ENCODE data around the gene SRRM5. TPM values are rescaled to one million over a fixed set of nuclear protein-coding genes. Genes with fewer than 3 reads are reported as not detected.

SRRM5 gene
- under 0.01 TPM in 2 replicates for total RNA-seq

- no peak for DNase-seq (ENCODE audit: low read depth)
- H3K4me3 ChIP-seq (ENCODE audit: low read depth, low read length): no peak within 1 kb of the TSS
- no peak for TF ChIP-seq CTCF (IDR thresholded peaks at IDR 0.05; ENCODE audit: insufficient read depth, low read depth, low read length)
Measured at GRCh38 chr19:43611788-43612187, at the start of gene SRRM5. TSS of gene SRRM5 (plus strand) at chr19:43612088. CDS start at chr19:43612122, 34 bp downstream.

- DNase-seq (ENCODE audit: low read depth): no peak
- no peak overlapping the region for H3K4me3 ChIP-seq (ENCODE audit: low read depth, low read length)
- no peak for TF ChIP-seq CTCF (IDR thresholded peaks at IDR 0.05; ENCODE audit: insufficient read depth, low read depth, low read length)
Measured at GRCh38 chr19:43562226-43562697, 49.6 kb upstream of the SRRM5 start.

GRCh38 chr19:43562698-43563241, 49.1 kb upstream of the SRRM5 start:
- TF ChIP-seq CTCF (IDR thresholded peaks at IDR 0.05; ENCODE audit: insufficient read depth, low read depth, low read length): no peak
- DNase-seq (ENCODE audit: low read depth): peak; percentile 68
- no peak overlapping the region for H3K4me3 ChIP-seq (ENCODE audit: low read depth, low read length)

GRCh38 chr19:43563816-43564457, 48.0 kb upstream of the SRRM5 start:
- no peak for DNase-seq (ENCODE audit: low read depth)
- no peak for TF ChIP-seq CTCF (IDR thresholded peaks at IDR 0.05; ENCODE audit: insufficient read depth, low read depth, low read length)

GRCh38 chr19:43564800-43565199, 47.1 kb upstream of the SRRM5 start:
- H3K4me3 ChIP-seq (ENCODE audit: low read depth, low read length): no peak overlapping the region
- TF ChIP-seq CTCF (IDR thresholded peaks at IDR 0.05; ENCODE audit: insufficient read depth, low read depth, low read length): no peak
- no peak for DNase-seq (ENCODE audit: low read depth)

More at GRCh38 chr19:43563816-43564457, 48.0 kb upstream of the SRRM5 start:
- no peak overlapping the region for H3K4me3 ChIP-seq (ENCODE audit: low read depth, low read length)

- no peak for TF ChIP-seq CTCF (IDR thresholded peaks at IDR 0.05; ENCODE audit: insufficient read depth, low read depth, low read length)
- no peak overlapping the region for H3K4me3 ChIP-seq (ENCODE audit: low read depth, low read length)
- DNase-seq (ENCODE audit: low read depth): no peak
Measured at GRCh38 chr19:43569657-43570056, 42.2 kb upstream of the SRRM5 start.
